Endothelial cell (in vitro differentiated cells): ENCODE measurements around the gene ABHD17B. TPM values are rescaled to one million over a fixed set of nuclear protein-coding genes. Genes with fewer than 3 reads are reported as not detected.

Experiments
- DNase-seq: peaks from one replicate; pipeline ENCODE4 v3.0.0; 2021; ENCODE audit warnings: low spot score
- H3K27ac Mint-ChIP-seq: one replicate; pipeline ENCODE4 v1.8.0; 2021; ENCODE audit warnings: mixed read lengths, inconsistent platforms; ENCODE audit not compliant: unreplicated experiment
- H3K27me3 Mint-ChIP-seq: one replicate; pipeline ENCODE4 v1.8.0; 2021; ENCODE audit warnings: mild to moderate bottlenecking, moderate library complexity, mixed read lengths, inconsistent platforms; ENCODE audit not compliant: unreplicated experiment
- H3K36me3 Mint-ChIP-seq: one replicate; pipeline ENCODE4 v1.8.0; 2021; ENCODE audit warnings: mild to moderate bottlenecking, low read depth, mixed read lengths, inconsistent platforms; ENCODE audit not compliant: unreplicated experiment
- H3K4me1 Mint-ChIP-seq: one replicate; pipeline ENCODE4 v1.8.0; 2021; ENCODE audit warnings: mild to moderate bottlenecking, mixed read lengths, inconsistent platforms; ENCODE audit not compliant: unreplicated experiment
- H3K4me3 Mint-ChIP-seq: one replicate; pipeline ENCODE4 v1.8.0; 2021; ENCODE audit warnings: mild to moderate bottlenecking, mixed read lengths, inconsistent platforms; ENCODE audit not compliant: unreplicated experiment
- H3K9me3 Mint-ChIP-seq: one replicate; pipeline ENCODE4 v1.8.0; 2021; ENCODE audit warnings: mixed read lengths, inconsistent platforms; ENCODE audit not compliant: unreplicated experiment
- CTCF ChIP-seq: fragments of 200-600 bp; sonication (generic); IDR thresholded peaks from one replicate; pipeline ENCODE4 v1.5.0; 2021; ENCODE audit warnings: antibody characterized with exemption; ENCODE audit not compliant: unreplicated experiment
- total RNA-seq: library from RNA; stranded (reverse); fragmentation: NEBNext Ultra II Directional; extraction: Animal tissue kit (Norgen Biotek cat#: 25700); gene quantifications from one replicate; pipeline ENCODE4 v1.2.1, GENCODE V29; 2021; ENCODE audit not compliant: unreplicated experiment

ABHD17B gene
- total RNA-seq, 1 donor from 2014 or later, result 32.6 TPM

- no peak for TF ChIP-seq CTCF
- Mint-ChIP-seq H3K27ac (no peak overlapping the region), H3K36me3 (peaks cover 4% of the 10 kb centered on the region), H3K4me3 (no peak overlapping the region), H3K4me1 (peaks cover 2% of the 10 kb centered on the region), H3K9me3 (no peaks in the 10 kb centered on the region), H3K27me3 (peaks cover 2% of the 10 kb centered on the region)
- DNase-seq, result no peak
Observed at GRCh38 chr9:71924576-71924975, 13.6 kb upstream of the ABHD17B start.

- Mint-ChIP-seq H3K36me3 (peaks cover 20% of the 10 kb centered on the region), H3K27me3 (peaks cover 2% of the 10 kb centered on the region), H3K4me1 (peaks cover 2% of the 10 kb centered on the region), H3K4me3 (no peak overlapping the region), H3K9me3 (no peaks in the 10 kb centered on the region), H3K27ac (no peak overlapping the region)
- DNase-seq, result no peak
- no peak for TF ChIP-seq CTCF
Observed at GRCh38 chr9:71921190-71921814, 10.3 kb upstream of the ABHD17B start.

- TF ChIP-seq CTCF, result no peak
- H3K27me3 Mint-ChIP-seq, result peaks cover 2% of the 10 kb centered on the region
- DNase-seq, result no peak
- H3K4me1 Mint-ChIP-seq, result peaks cover 2% of the 10 kb centered on the region
- H3K4me3 Mint-ChIP-seq, result no peak overlapping the region
- no peaks in the 10 kb centered on the region for H3K9me3 Mint-ChIP-seq
- H3K36me3 Mint-ChIP-seq, result peaks cover 20% of the 10 kb centered on the region
- H3K27ac Mint-ChIP-seq, result no peak overlapping the region
Observed at GRCh38 chr9:71920456-71921189, 9.6 kb upstream of the ABHD17B start.

- no peak overlapping the region for H3K27ac Mint-ChIP-seq
Observed at GRCh38 chr9:71918419-71918818, 7.4 kb upstream of the ABHD17B start.

More at GRCh38 chr9:71918419-71918818, 7.4 kb upstream of the ABHD17B start:
- TF ChIP-seq CTCF, result no peak
- no peak for DNase-seq
- Mint-ChIP-seq H3K27me3 (peaks cover 2% of the 10 kb centered on the region), H3K4me3 (no peak overlapping the region), H3K9me3 (no peaks in the 10 kb centered on the region), H3K36me3 (peaks cover 20% of the 10 kb centered on the region), H3K4me1 (peaks cover 5% of the 10 kb centered on the region)
